NCI-H187 (cell line): Measurements from ENCODE around the gene FNDC10.

Experiments used
- DNase-seq, 2 experiments: peaks; one replicate each; lab custom pipeline; 2025; lab: John Stamatoyannopoulos, UW

FNDC10 gene

DNA sequence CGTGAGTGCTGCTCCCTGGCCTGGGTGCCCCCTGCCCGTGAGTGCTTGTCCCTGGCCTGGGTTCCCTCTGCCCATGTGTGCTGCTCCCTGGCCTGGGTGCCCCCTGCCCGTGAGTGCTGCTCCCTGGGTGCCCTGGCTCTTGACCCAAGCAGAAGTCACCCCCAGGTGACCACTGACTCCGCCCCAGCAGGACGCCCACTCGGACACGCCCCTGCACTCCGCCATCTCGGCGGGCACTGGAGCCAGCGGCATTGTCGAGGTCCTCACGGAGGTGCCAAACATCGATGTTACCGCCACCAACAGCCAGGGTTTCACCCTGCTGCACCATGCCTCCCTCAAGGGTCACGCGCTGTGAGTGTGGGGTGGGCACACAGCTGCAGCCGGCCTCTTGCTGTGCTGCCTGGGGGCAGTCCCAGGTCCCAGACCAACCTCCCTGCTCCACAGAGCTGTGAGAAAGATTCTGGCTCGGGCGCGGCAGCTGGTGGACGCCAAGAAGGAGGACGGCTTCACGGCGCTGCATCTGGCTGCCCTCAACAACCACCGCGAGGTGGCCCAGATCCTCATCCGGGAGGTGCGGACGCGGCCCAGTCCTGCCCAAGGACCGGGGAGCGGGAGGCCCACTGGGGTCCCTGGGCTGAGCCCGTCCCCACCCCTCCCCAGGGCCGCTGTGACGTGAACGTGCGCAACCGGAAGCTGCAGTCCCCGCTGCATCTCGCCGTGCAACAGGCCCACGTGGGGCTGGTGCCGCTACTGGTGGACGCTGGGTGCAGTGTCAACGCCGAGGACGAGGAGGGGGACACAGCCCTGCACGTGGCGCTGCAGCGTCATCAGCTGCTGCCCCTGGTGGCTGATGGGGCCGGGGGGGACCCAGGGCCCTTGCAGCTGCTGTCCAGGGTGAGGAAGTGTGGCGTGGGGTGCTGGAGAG is 28.2 kb upstream of the FNDC10 start:
- no peak for DNase-seq

DNA sequence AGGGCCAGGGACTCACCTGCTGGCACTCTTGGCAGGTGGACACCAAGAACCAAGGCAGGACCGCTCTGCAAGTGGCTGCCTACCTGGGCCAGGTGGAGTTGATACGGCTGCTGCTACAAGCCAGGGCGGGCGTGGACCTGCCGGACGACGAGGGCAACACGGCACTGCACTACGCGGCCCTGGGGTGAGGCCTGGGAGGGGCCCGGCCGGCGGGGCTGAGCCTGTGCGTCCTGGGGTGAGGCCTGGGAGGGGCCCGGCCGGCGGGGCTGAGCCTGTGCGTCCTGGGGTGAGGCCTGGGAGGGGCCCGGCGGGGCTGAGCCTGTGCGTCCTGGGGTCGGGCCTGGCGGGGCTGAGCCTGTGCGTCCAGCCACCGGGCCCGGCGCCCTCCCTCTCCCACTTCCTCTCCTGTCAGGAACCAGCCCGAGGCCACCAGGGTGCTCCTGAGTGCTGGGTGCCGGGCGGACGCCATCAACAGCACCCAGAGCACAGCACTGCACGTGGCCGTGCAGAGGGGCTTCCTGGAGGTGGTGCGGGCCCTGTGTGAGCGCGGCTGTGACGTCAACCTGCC is 27.4 kb upstream of the FNDC10 start:
- no peak for DNase-seq

DNA sequence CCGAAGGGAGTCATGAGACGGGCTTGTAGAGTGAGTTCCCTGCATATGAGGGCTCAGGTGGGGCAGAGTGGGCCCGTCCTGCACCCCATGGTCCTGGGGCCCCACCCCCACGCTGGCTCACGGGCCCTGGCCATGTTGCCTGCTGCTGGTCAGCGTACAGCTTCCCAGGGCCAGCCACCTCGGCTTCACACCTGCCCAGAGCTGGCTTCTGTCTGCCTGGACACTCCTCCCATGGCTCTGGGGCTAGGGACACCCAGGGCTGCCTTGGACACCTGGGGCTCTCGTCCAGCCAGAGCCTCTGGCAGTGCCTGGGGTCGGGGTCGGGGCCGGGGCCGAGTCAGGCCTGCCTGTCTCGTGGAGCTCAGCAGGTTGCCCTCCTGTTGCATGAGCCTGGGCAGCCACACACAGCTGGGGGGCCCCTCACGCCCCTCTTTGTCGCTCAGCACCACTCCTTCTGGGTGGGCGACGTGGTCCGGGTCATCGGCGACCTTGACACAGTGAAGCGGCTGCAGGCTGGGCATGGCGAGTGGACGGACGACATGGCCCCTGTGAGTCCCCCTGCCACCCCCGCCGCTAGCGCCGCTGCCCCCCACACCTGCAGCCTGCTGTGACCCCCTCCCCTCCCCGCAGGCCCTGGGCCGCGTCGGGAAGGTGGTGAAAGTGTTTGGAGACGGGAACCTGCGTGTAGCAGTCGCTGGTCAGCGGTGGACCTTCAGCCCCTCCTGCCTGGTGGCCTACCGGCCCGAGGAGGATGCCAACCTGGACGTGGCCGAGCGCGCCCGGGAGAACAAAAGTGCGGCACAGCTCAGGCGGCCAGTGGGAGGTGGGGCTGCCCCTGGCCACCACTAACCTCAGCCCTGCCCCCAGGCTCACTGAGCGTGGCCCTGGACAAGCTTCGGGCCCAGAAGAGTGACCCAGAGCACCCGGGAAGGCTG is 26.5 kb upstream of the FNDC10 start:
- DNase-seq: no peak

DNA sequence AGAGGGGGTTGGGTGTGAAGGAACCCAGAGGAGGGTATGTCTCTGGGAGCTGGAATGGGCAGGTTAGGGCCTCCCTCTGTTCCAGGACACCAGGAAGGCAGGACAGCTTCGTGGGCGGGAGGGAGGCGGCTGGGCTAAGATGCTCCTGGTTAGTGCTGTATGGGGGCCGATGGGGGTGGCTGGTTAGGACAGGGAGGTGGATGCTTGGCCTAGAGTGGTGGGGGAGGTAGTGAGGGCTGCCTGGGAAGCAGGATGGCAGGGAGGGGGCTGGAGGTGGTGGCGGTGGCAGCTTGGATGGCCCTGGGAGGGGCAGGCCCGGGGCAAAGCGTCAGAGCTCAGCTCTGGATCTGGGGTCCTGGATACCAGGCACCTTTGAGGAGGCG is 25.9 kb upstream of the FNDC10 start:
- no peak for DNase-seq

DNA sequence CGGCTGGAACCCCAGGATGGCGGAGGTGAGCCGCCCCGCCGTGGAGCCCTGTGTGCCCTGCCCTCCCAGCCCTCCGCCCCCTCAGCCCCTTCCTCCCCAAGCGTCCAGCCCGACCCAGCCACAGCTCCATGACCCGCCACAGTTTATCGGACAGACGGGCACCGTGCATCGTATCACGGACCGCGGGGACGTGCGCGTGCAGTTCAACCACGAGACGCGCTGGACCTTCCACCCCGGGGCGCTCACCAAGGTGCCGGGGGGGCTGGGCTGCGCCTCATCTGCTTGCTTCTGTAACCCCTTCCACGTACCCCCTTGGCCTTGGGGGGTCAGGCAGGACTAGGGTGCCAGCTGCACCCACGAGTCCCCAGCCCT is 25.5 kb upstream of the FNDC10 start:
- no peak for DNase-seq

DNA sequence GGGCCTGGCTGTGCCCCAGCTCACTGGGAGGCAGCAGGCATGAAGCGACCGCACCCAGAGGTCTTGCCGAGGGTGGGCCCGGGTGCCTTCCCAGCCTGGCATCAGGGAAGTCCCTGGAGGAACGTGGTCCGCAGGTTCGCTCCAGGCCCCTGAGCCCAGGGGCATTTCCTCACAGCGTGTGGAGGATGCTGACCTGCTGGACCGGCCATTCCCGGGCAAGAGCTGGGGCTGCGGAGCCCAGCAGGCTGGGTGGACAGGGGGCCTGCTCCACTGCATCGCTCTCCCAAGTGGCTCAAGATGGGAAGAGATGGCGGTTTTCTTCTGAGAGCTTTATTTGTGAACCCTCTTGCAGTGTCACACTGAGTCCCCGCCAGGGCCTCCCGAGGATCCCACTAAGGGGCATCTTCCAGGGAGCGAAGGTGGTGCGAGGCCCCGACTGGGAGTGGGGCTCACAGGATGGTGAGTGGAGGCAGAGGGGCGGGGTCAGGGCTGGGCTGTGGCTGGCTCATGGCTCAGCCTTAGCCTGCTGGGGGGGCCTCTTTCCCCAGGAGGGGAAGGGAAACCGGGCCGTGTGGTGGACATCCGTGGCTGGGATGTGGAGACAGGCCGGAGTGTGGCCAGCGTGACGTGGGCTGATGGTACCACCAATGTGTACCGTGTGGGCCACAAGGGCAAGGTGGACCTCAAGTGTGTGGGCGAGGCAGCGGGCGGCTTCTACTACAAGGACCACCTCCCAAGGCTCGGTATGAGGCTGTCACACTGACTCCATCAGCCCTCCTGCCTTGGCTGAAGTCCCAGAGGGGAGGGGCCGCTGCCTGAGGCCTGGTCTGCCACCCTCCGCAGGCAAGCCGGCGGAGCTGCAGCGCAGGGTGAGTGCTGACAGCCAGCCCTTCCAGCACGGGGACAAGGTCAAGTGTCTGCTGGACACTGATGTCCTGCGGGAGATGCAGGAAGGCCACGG is 24.8 kb upstream of the FNDC10 start:
- no peak for DNase-seq

DNA sequence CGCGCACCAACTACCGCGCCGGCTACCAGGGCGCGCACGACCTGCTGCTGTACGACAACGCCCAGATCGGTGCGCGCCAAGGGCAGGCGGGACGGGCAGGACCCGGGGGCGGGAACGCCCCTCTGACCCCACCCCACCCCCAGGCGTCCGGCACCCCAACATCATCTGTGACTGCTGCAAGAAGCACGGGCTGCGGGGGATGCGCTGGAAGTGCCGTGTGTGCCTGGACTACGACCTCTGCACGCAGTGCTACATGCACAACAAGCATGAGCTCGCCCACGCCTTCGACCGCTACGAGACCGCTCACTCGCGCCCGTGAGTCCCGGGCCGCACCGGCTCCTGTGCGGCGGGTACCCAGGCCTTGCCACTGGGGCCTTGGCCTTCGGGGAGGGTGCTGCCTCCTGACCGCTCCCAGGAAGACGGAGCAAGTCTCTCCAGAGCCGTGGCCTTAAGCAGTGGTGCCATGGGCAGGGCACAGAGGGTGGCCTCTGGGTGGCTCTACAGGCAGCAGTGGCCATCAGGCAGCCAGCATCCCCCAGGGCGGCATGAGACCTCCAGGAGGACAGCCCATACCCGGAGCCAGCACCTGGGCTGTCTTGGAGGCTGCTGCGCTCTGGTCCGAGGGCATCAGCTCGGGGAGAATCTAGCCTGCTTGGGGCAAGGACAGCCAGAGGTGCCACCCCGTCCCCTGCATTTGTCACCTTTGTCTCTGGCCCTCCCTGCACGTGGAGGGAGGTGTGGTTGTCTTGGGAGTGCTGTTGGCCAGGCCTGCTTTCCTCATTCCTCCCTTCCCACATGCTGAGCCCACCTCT is 23.9 kb upstream of the FNDC10 start:
- DNase-seq: no peak

DNA sequence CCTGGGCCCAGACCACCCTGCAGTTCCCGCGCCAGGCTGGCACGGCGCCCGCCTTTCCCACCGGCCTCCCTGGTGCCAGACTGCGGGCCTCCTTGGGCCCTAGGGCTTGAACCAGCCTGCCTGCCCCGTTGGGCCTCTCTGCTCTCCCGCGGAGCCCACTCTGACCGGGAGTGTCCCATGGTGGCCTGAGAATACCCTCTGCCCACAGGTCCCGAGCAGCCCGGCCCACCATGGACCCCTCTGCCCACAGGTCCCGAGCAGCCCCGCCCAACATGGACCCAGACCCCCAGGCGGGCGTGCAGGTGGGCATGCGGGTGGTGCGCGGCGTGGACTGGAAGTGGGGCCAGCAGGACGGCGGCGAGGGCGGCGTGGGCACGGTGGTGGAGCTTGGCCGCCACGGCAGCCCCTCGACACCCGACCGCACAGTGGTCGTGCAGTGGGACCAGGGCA is 23.3 kb upstream of the FNDC10 start:
- DNase-seq: no peak

DNA sequence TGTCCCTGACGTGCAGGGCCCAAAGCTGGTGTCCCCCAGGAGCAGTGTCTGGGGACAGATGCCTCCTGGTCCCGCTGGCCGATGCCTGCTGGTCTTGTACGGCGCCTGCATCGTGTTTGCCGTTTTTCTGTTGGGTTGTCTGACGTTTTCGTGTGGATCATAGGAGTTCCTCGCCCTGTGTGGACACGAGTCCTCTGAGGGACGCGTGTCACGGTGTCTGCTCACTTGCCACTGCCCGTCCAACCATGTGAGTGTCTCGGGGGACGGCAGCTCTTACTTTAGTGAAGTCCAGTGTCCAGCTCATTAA is 22.8 kb upstream of the FNDC10 start:
- DNase-seq: no peak

DNA sequence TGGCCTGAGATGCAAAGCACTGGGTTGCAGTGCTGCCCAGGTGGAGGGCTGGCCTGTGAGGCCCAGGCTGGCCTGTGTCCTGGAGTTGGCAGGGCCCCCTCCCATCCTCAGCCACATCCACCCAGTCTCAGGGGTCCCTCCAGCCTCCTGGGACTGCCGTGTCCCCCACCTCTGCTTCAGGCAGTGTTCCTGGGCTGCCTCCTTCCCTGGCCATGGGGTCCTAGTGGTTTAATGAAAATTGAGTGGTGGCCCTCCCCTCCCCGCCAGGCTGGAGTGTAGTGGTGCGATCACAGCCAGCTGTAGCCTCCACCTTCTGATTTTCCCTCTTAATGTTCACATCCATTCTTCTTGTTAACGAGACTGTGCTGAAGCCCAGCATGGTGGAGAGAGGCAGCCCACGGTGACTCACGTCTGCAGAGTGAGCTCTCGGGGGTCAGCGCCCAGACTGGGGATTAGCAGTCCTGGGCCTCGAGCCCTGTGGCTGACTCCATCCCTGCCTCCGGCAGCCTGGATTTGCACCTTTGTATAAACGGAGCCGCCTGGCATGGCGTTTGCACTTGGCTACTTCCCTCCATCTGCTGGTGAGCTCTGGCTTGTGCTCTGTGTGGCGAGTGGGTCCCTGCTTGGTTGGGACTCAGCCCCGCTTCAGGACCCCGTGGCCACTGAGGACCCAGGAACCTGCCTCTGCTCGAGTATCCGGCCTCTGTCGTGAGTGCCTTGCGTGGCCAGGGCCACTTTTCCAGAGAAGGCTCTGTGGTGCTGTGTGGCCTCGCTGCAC is 22.3 kb upstream of the FNDC10 start:
- DNase-seq: no peak

DNA sequence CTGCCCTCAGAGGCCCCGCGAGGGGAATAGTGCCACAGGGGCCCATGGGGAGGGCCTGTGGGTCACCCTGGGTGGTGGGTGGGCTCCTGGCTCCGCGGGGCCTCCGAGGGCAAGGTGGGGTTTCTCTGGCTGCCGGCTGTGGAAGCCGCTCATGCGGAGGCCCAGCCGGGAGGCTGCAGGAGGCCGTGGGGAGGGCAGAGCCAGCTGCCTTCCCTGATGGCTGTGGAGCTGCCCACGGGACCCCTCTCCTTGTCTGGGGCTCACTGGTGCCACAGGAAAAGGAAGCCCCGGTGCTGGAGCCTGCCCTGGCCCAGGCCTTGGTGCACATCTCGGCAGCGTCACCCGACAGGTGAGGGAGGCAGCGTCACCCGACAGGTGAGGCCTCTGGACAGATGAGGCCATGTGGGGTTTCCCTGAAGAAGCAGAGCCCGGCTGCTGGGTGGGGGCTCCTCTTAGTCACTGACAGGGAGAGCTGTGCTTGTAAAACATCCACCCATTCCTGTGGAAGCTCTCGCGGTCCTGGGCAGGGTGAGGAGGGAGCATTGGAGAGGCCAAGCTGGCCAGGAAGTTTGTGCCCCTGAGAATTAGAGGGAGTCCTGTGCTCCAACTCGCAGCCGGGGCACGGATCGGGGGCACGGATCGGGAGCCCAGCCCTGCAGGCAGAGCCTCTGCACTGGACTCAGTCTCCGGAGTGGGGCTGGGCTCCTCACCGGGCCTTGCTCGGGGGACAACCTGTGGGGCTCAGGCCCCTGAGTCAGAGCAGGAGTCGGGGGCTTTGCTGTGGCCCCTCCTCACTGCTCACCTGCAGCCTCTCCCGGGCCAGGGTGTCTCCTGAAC is 21.5 kb upstream of the FNDC10 start:
- DNase-seq: no peak

DNA sequence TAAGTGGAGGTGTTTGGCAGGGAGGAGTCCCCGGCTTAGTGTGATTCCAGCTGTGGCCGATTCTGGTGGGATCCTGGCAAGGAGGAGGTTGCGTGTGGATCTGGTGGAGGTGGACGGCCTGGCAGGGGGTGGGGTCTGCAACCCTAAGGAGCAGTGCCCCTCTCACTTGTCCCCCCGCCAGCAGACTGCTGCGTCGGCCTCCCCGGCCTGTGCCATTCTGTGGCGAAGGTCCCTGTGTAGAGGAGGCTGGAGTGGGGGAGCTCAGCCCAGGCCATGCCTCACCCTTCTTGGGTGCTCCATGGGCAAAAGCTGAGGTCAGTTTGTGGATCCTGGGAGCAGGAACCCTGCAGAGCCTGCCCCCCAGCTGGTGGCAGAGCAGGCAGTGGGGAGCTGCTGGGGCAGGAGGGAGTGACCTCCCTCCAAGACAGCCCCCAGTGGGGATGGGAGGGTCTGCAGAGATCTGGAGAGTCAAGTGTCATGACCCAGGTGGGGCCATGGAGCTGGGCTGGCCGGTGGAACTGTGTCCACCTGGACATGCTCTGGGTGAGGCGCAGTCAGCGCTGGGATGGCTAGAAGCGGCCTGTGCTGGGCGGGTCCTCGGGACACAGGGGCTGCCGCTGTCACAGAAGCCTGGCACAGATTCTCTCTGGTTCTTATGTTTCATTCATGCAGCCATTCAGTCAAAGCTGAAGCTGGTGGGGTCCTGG is 20.7 kb upstream of the FNDC10 start:
- DNase-seq: no peak

DNA sequence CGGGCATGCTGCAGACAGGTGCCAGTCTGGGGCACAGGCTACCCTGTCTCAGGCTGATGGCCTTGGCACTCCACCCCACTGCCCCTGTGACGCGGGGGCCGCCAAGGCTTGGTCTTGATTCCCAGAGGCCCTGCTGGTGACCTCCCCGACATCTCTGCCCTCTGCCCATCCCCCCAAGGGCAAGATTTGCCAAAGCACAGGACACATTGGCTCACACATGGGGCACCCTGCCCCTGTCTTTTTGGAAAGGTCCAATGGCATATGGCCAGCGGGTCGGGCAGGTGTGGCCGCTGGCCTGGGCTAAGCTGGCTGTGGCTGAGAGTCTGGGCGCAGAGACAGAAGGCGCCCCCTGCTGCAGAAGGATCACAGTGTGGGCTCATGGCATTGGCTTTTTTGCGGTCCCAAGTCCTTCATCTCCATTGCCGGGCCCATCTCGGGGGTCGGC is 20.0 kb upstream of the FNDC10 start:
- no peak for DNase-seq

DNA sequence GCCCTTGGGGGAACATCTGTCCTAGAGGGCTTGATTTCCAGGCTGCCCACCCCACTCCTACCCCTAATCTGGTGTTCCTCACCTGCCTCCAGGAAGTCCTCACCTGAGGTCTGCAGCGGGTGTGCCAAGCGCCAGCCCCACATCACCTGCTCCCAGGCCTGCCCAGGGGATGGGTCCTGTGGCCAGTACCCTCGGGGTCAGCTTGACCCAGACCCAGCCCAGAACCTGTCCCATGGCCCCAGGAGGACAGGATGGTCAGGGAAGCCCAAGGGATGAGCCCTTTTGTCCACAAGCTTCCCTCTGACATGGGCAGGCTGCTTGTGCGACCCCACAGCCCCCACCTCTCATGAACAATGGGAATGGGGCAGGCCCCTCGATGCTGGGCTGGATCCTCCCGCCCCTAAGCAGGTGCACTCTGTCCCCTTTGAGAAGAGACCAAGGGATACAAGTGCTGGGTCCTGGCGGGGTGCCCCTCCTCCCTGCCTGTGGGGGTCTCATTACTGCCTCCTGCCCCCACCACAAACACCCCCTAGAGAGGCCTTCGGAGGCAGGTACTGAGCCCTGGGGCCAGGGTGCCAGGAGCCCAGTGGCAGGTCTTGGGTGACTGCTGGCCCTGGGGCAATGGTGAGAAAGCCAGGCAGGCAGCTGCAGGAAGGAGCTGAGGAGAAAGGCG is 18.6 kb upstream of the FNDC10 start:
- DNase-seq: no peak

DNA sequence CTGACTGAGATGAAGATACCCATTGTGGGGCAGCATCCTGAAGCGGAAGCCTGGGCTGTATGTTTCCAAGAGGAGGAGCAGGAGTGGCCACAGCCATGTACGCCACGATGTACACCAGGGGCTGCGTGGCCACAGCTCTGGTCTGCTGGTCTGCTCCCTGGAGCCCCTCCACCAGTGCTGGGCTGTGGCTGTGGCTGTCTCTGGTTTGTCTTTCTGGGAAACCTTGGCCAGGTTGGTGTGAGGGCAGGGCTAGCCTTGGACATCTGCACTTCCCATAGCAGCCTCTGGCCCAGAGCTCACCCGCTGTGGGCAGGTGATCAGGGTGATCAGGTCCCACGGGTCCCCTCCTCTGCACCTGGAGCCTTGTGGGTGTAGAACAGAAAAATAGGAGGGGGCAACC is 18.0 kb upstream of the FNDC10 start:
- no peak for DNase-seq

DNA sequence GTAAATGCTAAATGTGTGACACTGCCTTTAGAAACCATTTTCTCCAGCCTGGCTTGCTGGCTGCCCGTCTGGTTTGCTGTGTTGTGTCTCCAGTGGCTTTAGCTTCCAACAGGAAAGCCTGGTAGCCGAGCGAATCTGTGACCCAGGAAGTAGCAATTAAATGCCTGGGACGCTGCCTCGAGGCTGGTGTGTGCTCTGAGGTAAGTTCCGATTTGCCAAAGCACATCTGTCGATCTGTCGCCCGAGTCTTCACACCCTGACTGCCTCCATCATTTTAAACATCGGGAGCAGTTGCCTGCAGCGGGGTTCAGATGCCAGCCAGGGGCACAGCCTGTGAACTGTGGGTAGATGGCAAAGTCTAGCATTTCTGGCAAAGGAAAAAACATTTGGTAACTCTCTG is 17.6 kb upstream of the FNDC10 start:
- DNase-seq: no peak

DNA sequence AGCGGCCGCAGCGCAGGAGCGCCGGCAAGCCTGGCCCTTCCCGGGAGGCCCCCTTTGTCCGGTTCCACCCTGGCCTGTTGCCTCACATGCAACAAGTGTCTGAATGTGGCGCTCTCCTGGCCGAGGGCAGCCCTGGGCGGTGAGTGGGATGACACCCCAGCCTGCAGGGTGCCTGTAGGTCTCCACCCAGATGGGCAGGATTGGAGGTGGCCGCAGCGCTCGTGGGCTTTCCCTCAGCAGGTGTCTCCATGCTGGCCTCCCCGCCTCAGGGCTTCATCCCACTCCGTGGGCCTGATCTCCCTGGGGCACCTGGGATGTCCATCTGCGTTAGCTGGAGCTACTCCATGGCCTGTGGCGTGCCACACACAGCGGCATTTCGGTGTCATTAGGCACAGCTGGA is 16.9 kb upstream of the FNDC10 start:
- DNase-seq: no peak
